Chondrocyte (in vitro differentiated cells): ENCODE data around the gene ATP11A. TPM values are rescaled to one million over a fixed set of nuclear protein-coding genes. Genes with fewer than 3 reads are reported as not detected.

Experiments used
- DNase-seq: peaks from one replicate; pipeline ENCODE4 v3.0.0; 2021; ENCODE audit warnings: mixed read lengths, low spot score
- H3K27ac Mint-ChIP-seq: one replicate; pipeline ENCODE4 v1.8.0; 2021; ENCODE audit warnings: mild to moderate bottlenecking, moderate library complexity, mixed read lengths; ENCODE audit not compliant: unreplicated experiment
- H3K27me3 Mint-ChIP-seq: 2 replicates; pipeline ENCODE4 v1.8.0; 2021; ENCODE audit warnings: low read depth, mixed read lengths
- H3K36me3 Mint-ChIP-seq: 2 replicates; pipeline ENCODE4 v1.8.0; 2021; ENCODE audit warnings: low read depth, mixed read lengths
- H3K4me1 Mint-ChIP-seq: 2 replicates; pipeline ENCODE4 v1.8.0; 2021; ENCODE audit warnings: low read depth, mild to moderate bottlenecking, mixed read lengths
- H3K4me3 Mint-ChIP-seq: one replicate; pipeline ENCODE4 v1.8.0; 2021; ENCODE audit warnings: mild to moderate bottlenecking, moderate library complexity, mixed read lengths; ENCODE audit not compliant: unreplicated experiment
- H3K9me3 Mint-ChIP-seq: 2 replicates; pipeline ENCODE4 v1.8.0; 2021; ENCODE audit warnings: low read depth, mixed read lengths
- CTCF ChIP-seq: fragments of 200-600 bp; sonication (generic); IDR thresholded peaks from 2 replicates; pipeline ENCODE4 v1.5.0; 2021; ENCODE audit warnings: antibody characterized with exemption, mild to moderate bottlenecking, moderate library complexity
- total RNA-seq: library from RNA; stranded (reverse); gene quantifications from 3 replicates; pipeline ENCODE4 v1.2.1, GENCODE V29; 2021

ATP11A gene
- total RNA-seq, 1 donor from 2014 or later, result 13.1 TPM

DNA sequence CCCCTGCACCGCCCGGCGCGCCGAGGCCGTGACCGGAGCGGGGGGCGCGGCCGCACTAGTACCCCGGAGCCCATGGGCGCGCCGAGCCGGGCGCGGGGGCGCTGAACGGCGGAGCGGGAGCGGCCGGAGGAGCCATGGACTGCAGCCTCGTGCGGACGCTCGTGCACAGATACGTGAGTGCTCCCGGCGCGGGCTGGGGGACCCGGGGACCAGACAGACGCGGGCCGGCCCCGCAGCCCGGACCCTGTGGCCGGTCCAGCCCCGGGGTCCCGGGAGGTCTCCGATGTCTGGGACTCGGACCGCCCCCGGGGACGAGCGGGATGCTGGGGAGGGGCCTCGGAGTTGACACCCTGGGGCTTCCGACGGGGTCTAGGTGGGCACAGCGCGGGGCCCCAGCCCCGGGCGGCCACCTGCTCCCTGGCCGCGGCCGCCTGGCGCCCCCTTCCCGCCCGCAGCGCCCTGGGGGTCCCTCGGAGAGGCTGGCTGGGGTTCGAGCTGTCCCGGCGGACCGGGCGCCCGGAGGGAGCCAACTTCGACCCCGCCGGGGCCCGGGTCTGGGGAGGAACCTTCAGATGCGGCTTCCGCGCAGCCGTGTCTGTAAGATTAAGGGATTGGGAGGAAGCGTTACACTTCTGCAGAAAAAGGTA, 568 bp downstream of the ATP11A start:
- Mint-ChIP-seq H3K36me3 (no peaks in the 10 kb centered on the region), H3K9me3 (no peaks in the 10 kb centered on the region), H3K27ac (no peak overlapping the region), H3K27me3 (no peaks in the 10 kb centered on the region), H3K4me3 (peak overlapping the region; percentile 75), H3K4me1 (peaks cover 22% of the 10 kb centered on the region)
- no peak for TF ChIP-seq CTCF
- DNase-seq, result no peak

DNA sequence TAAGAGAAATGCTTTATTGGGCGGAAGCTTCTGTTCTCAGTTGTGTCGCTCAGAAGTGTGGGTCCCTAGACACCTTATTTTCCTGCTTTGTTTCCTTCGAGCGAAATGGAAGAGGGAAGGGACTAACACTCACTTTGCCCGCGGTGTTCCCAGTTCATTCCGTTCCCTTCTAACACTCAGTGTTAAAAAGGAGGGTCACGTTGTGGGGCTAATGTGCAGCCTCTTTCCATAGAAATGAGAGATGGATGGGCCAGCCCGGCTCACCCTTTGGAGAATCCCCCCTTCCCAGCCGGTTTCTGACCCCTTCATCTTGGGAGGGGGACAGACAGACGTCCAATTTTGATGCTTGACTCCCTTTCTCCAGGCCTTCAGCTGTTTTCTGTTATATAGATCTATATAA, 2.3 kb downstream of the ATP11A start:
- no peak for TF ChIP-seq CTCF
- Mint-ChIP-seq H3K4me1 (peaks cover 22% of the 10 kb centered on the region), H3K4me3 (no peak overlapping the region), H3K27me3 (no peaks in the 10 kb centered on the region), H3K36me3 (no peaks in the 10 kb centered on the region), H3K27ac (no peak overlapping the region), H3K9me3 (no peaks in the 10 kb centered on the region)
- DNase-seq, result no peak

DNA sequence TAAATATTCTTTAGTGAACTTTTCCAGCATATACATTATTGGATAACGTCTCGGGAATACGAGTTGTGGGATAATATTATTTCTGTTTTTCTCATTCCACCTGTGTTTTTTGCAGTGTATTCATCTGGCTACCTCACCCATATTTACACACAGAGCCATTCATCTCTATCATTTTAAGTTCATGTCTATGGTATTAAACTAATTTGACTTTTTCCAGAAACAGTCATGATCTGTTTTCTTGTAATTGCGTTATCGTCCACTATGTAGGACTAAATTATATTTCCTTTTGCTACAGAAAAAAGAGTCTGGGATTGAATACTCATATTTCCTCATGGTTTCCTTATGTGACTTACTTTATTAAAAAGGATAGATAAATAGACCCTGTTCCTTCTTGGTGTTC, 2.7 kb downstream of the ATP11A start:
- no peak for DNase-seq
- no peaks in the 10 kb centered on the region for H3K36me3 Mint-ChIP-seq
- TF ChIP-seq CTCF, result no peak
- H3K9me3 Mint-ChIP-seq, result no peaks in the 10 kb centered on the region
- H3K4me3 Mint-ChIP-seq, result no peak overlapping the region
- H3K4me1 Mint-ChIP-seq, result peaks cover 22% of the 10 kb centered on the region
- H3K27ac Mint-ChIP-seq, result no peak overlapping the region
- no peaks in the 10 kb centered on the region for H3K27me3 Mint-ChIP-seq

- no peak for DNase-seq
- Mint-ChIP-seq H3K36me3 (peaks cover 2% of the 10 kb centered on the region), H3K9me3 (no peaks in the 10 kb centered on the region), H3K4me3 (no peak overlapping the region), H3K27ac (no peak overlapping the region), H3K27me3 (no peaks in the 10 kb centered on the region), H3K4me1 (peaks cover 20% of the 10 kb centered on the region)
- TF ChIP-seq CTCF, result no peak
Observed at GRCh38 chr13:112693831-112694497, 4.1 kb downstream of the ATP11A start.

- H3K4me3 Mint-ChIP-seq, result no peak overlapping the region
- H3K9me3 Mint-ChIP-seq, result no peaks in the 10 kb centered on the region
- no peak overlapping the region for H3K27ac Mint-ChIP-seq
- TF ChIP-seq CTCF, result no peak
- peaks cover 17% of the 10 kb centered on the region for H3K4me1 Mint-ChIP-seq
- H3K36me3 Mint-ChIP-seq, result peaks cover 2% of the 10 kb centered on the region
- no peaks in the 10 kb centered on the region for H3K27me3 Mint-ChIP-seq
- no peak for DNase-seq
Observed at GRCh38 chr13:112695121-112695520, 5.3 kb downstream of the ATP11A start.
